ENCODE results near the gene GAK. TPM values are rescaled to one million over a fixed set of nuclear protein-coding genes. Genes with fewer than 3 reads are reported as not detected.

The GAK gene
- total RNA-seq, 1 donor from 2014 or later: 116 TPM

GRCh38 chr4:968621-969394, 36.7 kb upstream of the GAK start:
- no peaks in the 10 kb centered on the region for H3K4me1 Mint-ChIP-seq (ENCODE audit: low read depth)
- TF ChIP-seq CTCF (IDR thresholded peaks at IDR 0.05; ENCODE audit: unreplicated experiment): no peak
- H3K36me3 Mint-ChIP-seq (ENCODE audit: insufficient read depth): peaks cover 1% of the 10 kb centered on the region
- H3K27me3 Mint-ChIP-seq: peaks cover 4% of the 10 kb centered on the region
- no peak overlapping the region for H3K27ac Mint-ChIP-seq
- DNase-seq (ENCODE audit: low spot score, unreplicated experiment): no peak
- H3K4me3 Mint-ChIP-seq (ENCODE audit: low read depth): no peak overlapping the region
- H3K9me3 Mint-ChIP-seq (ENCODE audit: low read depth): no peaks in the 10 kb centered on the region

- peaks cover 4% of the 10 kb centered on the region for H3K27me3 Mint-ChIP-seq
- no peaks in the 10 kb centered on the region for H3K9me3 Mint-ChIP-seq (ENCODE audit: low read depth)
- H3K27ac Mint-ChIP-seq: no peak overlapping the region
Measured at GRCh38 chr4:968221-968620, 36.1 kb upstream of the GAK start.

GRCh38 chr4:967113-968104, 35.3 kb upstream of the GAK start:
- no peak for DNase-seq (ENCODE audit: low spot score, unreplicated experiment)
- Mint-ChIP-seq H3K36me3 (ENCODE audit: insufficient read depth) (peaks cover 1% of the 10 kb centered on the region), H3K4me3 (ENCODE audit: low read depth) (no peak overlapping the region), H3K9me3 (ENCODE audit: low read depth) (no peaks in the 10 kb centered on the region), H3K4me1 (ENCODE audit: low read depth) (no peaks in the 10 kb centered on the region), H3K27me3 (peaks cover 4% of the 10 kb centered on the region), H3K27ac (no peak overlapping the region)
- TF ChIP-seq CTCF (IDR thresholded peaks at IDR 0.05; ENCODE audit: unreplicated experiment): no peak

More at GRCh38 chr4:968221-968620, 36.1 kb upstream of the GAK start:
- Mint-ChIP-seq H3K4me3 (ENCODE audit: low read depth) (no peak overlapping the region), H3K36me3 (ENCODE audit: insufficient read depth) (peaks cover 1% of the 10 kb centered on the region), H3K4me1 (ENCODE audit: low read depth) (no peaks in the 10 kb centered on the region)
- DNase-seq (ENCODE audit: low spot score, unreplicated experiment): no peak
- TF ChIP-seq CTCF (IDR thresholded peaks at IDR 0.05; ENCODE audit: unreplicated experiment): no peak

GRCh38 chr4:966266-967112, 34.4 kb upstream of the GAK start:
- no peak for TF ChIP-seq CTCF (IDR thresholded peaks at IDR 0.05; ENCODE audit: unreplicated experiment)
- no peaks in the 10 kb centered on the region for H3K9me3 Mint-ChIP-seq (ENCODE audit: low read depth)
- H3K36me3 Mint-ChIP-seq (ENCODE audit: insufficient read depth): peaks cover 1% of the 10 kb centered on the region
- DNase-seq (ENCODE audit: low spot score, unreplicated experiment): no peak
- no peak overlapping the region for H3K4me3 Mint-ChIP-seq (ENCODE audit: low read depth)
- H3K27ac Mint-ChIP-seq: no peak overlapping the region
- H3K4me1 Mint-ChIP-seq (ENCODE audit: low read depth): no peaks in the 10 kb centered on the region
- H3K27me3 Mint-ChIP-seq: peaks cover 4% of the 10 kb centered on the region

Measured in progenitor cell of endocrine pancreas (in vitro differentiated cells).